K562 (cell line): ENCODE data around the gene VMP1. TPM values are rescaled to one million over a fixed set of nuclear protein-coding genes. Genes with fewer than 3 reads are reported as not detected.

Source experiments
- CREB3 ChIP-seq: fragments of 450-650 bp; conservative IDR thresholded peaks from 2 replicates; pipeline ENCODE4 v1.6.1; 2016; ENCODE audit warnings: missing genetic modification characterization, low read depth, mild to moderate bottlenecking, missing compliant biosample characterization, moderate library complexity
- ESRRA ChIP-seq: fragments of 450-650 bp; IDR thresholded peaks from 2 replicates; pipeline ENCODE4 v1.6.1; 2014; ENCODE audit warnings: low read depth, mild to moderate bottlenecking, moderate library complexity, borderline replicate concordance
- FOXM1 ChIP-seq, 2 experiments: fragments of 450-650 bp in 1 of 2; sonication (generic) in 1 of 2; formaldehyde crosslinking in 1 of 2; IDR thresholded peaks; 2 replicates each; pipeline versions ENCODE4 v1.6.1 to v1.9.0; 2017 to 2022; ENCODE audit warnings: low read depth in 2 of 2, mild to moderate bottlenecking in 2 of 2, missing genetic modification reagents in 1 of 2, moderate library complexity in 1 of 2
- HLTF ChIP-seq: fragments of 450-650 bp; IDR thresholded peaks from 2 replicates; pipeline ENCODE4 v1.6.1; 2016
- MAFK ChIP-seq: IDR thresholded peaks from 2 replicates; pipeline ENCODE4 v1.6.1; 2011; ENCODE audit warnings: low read length, improper control_type of control experiment
- MXI1 ChIP-seq: IDR thresholded peaks from 2 replicates; pipeline ENCODE4 v1.6.1; 2011; ENCODE audit warnings: low read depth, mild to moderate bottlenecking, improper control_type of control experiment, low read length
- NCOR1 ChIP-seq: fragments of 450-650 bp; IDR thresholded peaks from 2 replicates; pipeline ENCODE4 v1.6.1; 2016; ENCODE audit warnings: mild to moderate bottlenecking, moderate library complexity
- PHF20 ChIP-seq: fragments of 450-650 bp; IDR thresholded peaks from 2 replicates; pipeline ENCODE4 v1.6.1; 2018; ENCODE audit not compliant: partially characterized antibody
- POLR2AphosphoS2 ChIP-seq: IDR thresholded peaks from 2 replicates; pipeline ENCODE4 v1.6.1; 2012; ENCODE audit warnings: low read length, improper control_type of control experiment
- SAP30 ChIP-seq: fragments of 200-600 bp; sonication (generic); IDR thresholded peaks from 2 replicates; pipeline ENCODE4 v1.6.1; 2012; ENCODE audit warnings: borderline replicate concordance, low read depth, mild to moderate bottlenecking, moderate library complexity, low read length, control low read depth, inconsistent platforms; ENCODE audit not compliant: insufficient read depth, poor library complexity, severe bottlenecking
- SIN3A ChIP-seq, 2 experiments: fragments of 150-350 bp in 1 of 2; IDR thresholded peaks; 2 replicates each; pipeline ENCODE4 v1.6.1; 2011 to 2016; ENCODE audit warnings: borderline replicate concordance in 2 of 2, low read depth in 2 of 2, low read length in 2 of 2, mild to moderate bottlenecking in 2 of 2, moderate library complexity in 2 of 2; ENCODE audit not compliant: control insufficient read depth in 1 of 2
- YY1 ChIP-seq, 3 experiments: IDR thresholded peaks; 2 replicates each; pipeline ENCODE4 v1.6.1; 2011; ENCODE audit warnings: low read length in 2 of 3, mild to moderate bottlenecking in 2 of 3, moderate library complexity in 2 of 3, borderline replicate concordance in 1 of 3, control low read depth in 1 of 3, low read depth in 1 of 3; ENCODE audit not compliant: insufficient read depth in 3 of 3, insufficient replicate concordance in 2 of 3, control insufficient read depth in 1 of 3, insufficient read length in 1 of 3; ENCODE audit errors: extremely low read depth in 1 of 3
- ZBTB12 ChIP-seq: fragments of 250-450 bp; sonication (Bioruptor Pico); IDR thresholded peaks from 2 replicates; pipeline ENCODE4 v1.4.0; 2020
- ZBTB8A ChIP-seq: fragments of 450-650 bp; IDR thresholded peaks from 2 replicates; pipeline ENCODE4 v1.6.1; 2018; ENCODE audit warnings: mild to moderate bottlenecking, moderate library complexity; ENCODE audit not compliant: partially characterized antibody
- ZKSCAN1 ChIP-seq: fragments of 150-350 bp; IDR thresholded peaks from 2 replicates; pipeline ENCODE4 v1.6.1; 2016; ENCODE audit warnings: low read depth, low read length
- ZNF253 ChIP-seq: fragments of 250-450 bp; sonication (Bioruptor Pico); conservative IDR thresholded peaks from 2 replicates; pipeline ENCODE4 v1.6.1; 2021; ENCODE audit warnings: mild to moderate bottlenecking
- ZNF644 ChIP-seq: fragments of 200-800 bp; sonication (Bioruptor generic); IDR thresholded peaks from 2 replicates; pipeline ENCODE4 v1.6.1; 2016; ENCODE audit warnings: low read depth, missing genetic modification characterization, missing compliant biosample characterization
- polyA plus RNA-seq, 8 experiments: library from polyadenylated mRNA; depleted of rRNA in 4 of 8; stranded (reverse) in 5 of 8; unstranded in 3 of 8; fragments of >200 nt; fragmentation: Nextera tagmentation in 2 of 8; fragmentation: Illumina TruSeq in 1 of 8; extraction: Ambion mirVana in 2 of 8; extraction: Trizol in 1 of 8; gene quantifications; 2 replicates each; pipeline versions ENCODE4 v1.2.1 to v1.2.3, GENCODE V29; 2011 to 2014; ENCODE audit warnings: inconsistent platforms in 1 of 8, missing spikeins in 1 of 8
- total RNA-seq, 7 experiments: library from RNA; depleted of rRNA in 6 of 7; stranded (reverse); fragments of >200 nt in 6 of 7; fragmentation: Illumina TruSeq in 2 of 7; extraction: Trizol in 2 of 7; gene quantifications; 2 replicates each; pipeline versions ENCODE4 v1.2.1 to v1.2.3, GENCODE V29; 2011 to 2021; ENCODE audit warnings: low replicate concordance in 1 of 7
- TF ChIP-seq, protein P1 (sequence below), 2 experiments: fragments of 200-800 bp in 1 of 2; sonication (Bioruptor generic) in 1 of 2; sonication (generic) in 1 of 2; formaldehyde crosslinking in 1 of 2; IDR thresholded peaks in 1 of 2; conservative IDR thresholded peaks in 1 of 2; 2 replicates each; pipeline versions ENCODE4 v1.5.0 to v1.6.1; 2016 to 2020; ENCODE audit warnings: missing compliant biosample characterization in 1 of 2, missing genetic modification characterization in 1 of 2, missing genetic modification reagents in 1 of 2
- TF ChIP-seq, protein P2 (sequence below), 2 experiments: fragments of 450-650 bp in 1 of 2; sonication (generic) in 1 of 2; formaldehyde crosslinking in 1 of 2; IDR thresholded peaks in 1 of 2; conservative IDR thresholded peaks in 1 of 2; 2 replicates each; pipeline versions ENCODE4 v1.6.1 to v1.8.1; 2016 to 2023; ENCODE audit warnings: mild to moderate bottlenecking in 2 of 2, moderate library complexity in 2 of 2, inconsistent platforms in 1 of 2, missing genetic modification reagents in 1 of 2

The VMP1 gene
- total and polyA plus RNA-seq, 9 of the 15 experiments (the other 6 are each of a cell fraction or from before 2014, with no cell fraction given), result 123 to 304 (median 151) TPM

DNA sequence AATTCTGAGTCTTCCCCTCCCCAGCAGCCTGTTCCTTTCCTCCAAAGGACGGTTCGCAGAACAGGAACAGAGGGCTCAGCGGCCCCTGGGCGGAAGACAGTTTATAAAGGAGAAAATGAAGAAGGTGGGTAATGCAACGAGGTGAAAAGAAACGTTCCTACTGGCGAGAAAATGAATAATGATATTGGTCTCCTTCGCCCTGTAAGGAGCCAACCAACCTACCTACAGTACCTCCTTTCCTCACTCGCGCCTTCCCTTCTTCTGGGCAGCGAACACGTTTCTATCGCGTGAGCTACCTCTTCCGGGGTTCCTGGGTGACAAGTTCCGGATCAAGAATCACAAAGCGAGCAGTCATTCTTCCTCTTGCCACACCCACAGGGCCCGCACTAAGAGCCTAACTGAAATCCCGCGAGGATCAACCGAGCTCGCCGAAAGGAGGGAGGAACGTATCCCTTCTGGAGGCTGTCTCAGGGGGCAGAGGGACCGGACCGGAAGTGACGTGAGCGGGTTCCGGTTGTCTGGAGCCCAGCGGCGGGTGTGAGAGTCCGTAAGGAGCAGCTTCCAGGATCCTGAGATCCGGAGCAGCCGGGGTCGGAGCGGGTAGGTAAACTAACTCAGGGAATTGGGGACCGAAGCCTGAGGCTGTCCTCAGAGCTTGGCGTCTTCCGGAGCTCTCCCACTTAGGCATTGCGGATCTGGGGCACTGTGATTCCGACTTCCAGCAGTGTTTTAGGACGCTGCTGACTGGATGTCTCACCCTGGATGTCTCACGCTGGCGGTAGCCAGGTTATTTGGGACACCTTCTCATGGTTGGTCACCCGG lies at the start of gene VMP1, which contains the start of gene PTRH2 (continued):
- TF ChIP-seq ESRRA (peak; percentile 16; the same call in 1 of the 2 replicates), PHF20 (peak; percentile 70), YY1 (IDR thresholded peaks at IDR 0.05; ENCODE audit: borderline replicate concordance in 1 of 3, control insufficient read depth in 1 of 3, extremely low read depth in 1 of 3, insufficient read depth in 3 of 3, insufficient read length in 1 of 3, insufficient replicate concordance in 2 of 3, low read depth in 1 of 3, low read length in 2 of 3) (peak in 1 of 3 experiments; percentile 57), ZBTB8A (no peak), MAFK (peak; percentile 59; the same call in 1 of the 2 replicates), FOXM1 (IDR thresholded peaks at IDR 0.05; ENCODE audit: low read depth) (no peak), FOXM1 (CRISPR knock-in tag; IDR thresholded peaks at IDR 0.05; ENCODE audit: low read depth) (0 out of 2 replicates have a peak, but pooled peaks have one; percentile 28), MXI1 (peak; percentile 95), NCOR1 (peak; percentile 34; the same call in 1 of the 2 replicates), ZNF253 (CRISPR knock-in tag) (no peak), HLTF (no peak), ZNF644 (no peak), ZBTB12 (CRISPR knock-in tag) (peak; percentile 91), SAP30 (peak; percentile 96), SIN3A (IDR thresholded peaks at IDR 0.05; ENCODE audit: borderline replicate concordance in 2 of 2, control insufficient read depth in 1 of 2, low read depth in 2 of 2, low read length in 2 of 2) (peak; percentile 83 to 97; a peak in 3 of 4 replicates), ZKSCAN1 (peak; percentile 40; the same call in 1 of the 2 replicates), POLR2AphosphoS2 (0 out of 2 replicates have a peak, but pooled peaks have one; percentile 79), CREB3 (tag) (peak; percentile 56; the same call in 1 of the 2 replicates)
- TF ChIP-seq, protein P1, sequence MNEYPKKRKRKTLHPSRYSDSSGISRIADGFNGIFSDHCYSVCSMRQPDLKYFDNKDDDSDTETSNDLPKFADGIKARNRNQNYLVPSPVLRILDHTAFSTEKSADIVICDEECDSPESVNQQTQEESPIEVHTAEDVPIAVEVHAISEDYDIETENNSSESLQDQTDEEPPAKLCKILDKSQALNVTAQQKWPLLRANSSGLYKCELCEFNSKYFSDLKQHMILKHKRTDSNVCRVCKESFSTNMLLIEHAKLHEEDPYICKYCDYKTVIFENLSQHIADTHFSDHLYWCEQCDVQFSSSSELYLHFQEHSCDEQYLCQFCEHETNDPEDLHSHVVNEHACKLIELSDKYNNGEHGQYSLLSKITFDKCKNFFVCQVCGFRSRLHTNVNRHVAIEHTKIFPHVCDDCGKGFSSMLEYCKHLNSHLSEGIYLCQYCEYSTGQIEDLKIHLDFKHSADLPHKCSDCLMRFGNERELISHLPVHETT (CRISPR knock-in tag; conservative IDR thresholded peaks at IDR 0.05 in 1 of 2, IDR thresholded peaks at IDR 0.05 in 1 of 2), result peak in 1 of 2 experiments; percentile 72; a peak in 1 of 4 replicates
- TF ChIP-seq, protein P2, sequence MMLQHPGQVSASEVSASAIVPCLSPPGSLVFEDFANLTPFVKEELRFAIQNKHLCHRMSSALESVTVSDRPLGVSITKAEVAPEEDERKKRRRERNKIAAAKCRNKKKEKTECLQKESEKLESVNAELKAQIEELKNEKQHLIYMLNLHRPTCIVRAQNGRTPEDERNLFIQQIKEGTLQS (IDR thresholded peaks at IDR 0.05), result peak; percentile 59
- TF ChIP-seq, protein P2 (CRISPR knock-in tag; conservative IDR thresholded peaks at IDR 0.05), result no peak
